Hepatocyte (in vitro differentiated cells): ENCODE data around the gene ADGRV1. TPM values are rescaled to one million over a fixed set of nuclear protein-coding genes. Genes with fewer than 3 reads are reported as not detected.

Source experiments
- DNase-seq: peaks from one replicate; pipeline ENCODE4 v3.0.0-alpha.2; 2016; ENCODE audit warnings: low spot score
- H2AFZ ChIP-seq: fragments of 200-600 bp; sonication (generic); 2 replicates; pipeline ENCODE4 v1.6.0; 2016; ENCODE audit warnings: antibody characterized with exemption, mild to moderate bottlenecking
- H3K27ac ChIP-seq: fragments of 200-600 bp; sonication (generic); 2 replicates; pipeline ENCODE4 v1.5.1; 2016; ENCODE audit warnings: mild to moderate bottlenecking
- H3K27me3 ChIP-seq: fragments of 200-600 bp; sonication (generic); 2 replicates; pipeline ENCODE4 v1.6.1; 2016
- H3K36me3 ChIP-seq: fragments of 200-600 bp; sonication (generic); replicated peaks from 2 replicates; pipeline ENCODE4 v1.5.1; 2016; ENCODE audit warnings: low read depth; ENCODE audit not compliant: insufficient read depth
- H3K4me1 ChIP-seq: fragments of 200-600 bp; sonication (generic); 2 replicates; pipeline ENCODE4 v1.5.1; 2016; ENCODE audit warnings: mild to moderate bottlenecking, moderate library complexity; ENCODE audit not compliant: insufficient read depth
- H3K4me2 ChIP-seq: fragments of 200-600 bp; sonication (generic); 2 replicates; pipeline ENCODE4 v1.6.0; 2016
- H3K4me3 ChIP-seq: fragments of 200-600 bp; sonication (generic); 2 replicates; pipeline ENCODE4 v1.5.1; 2016; ENCODE audit warnings: mild to moderate bottlenecking
- H3K79me2 ChIP-seq: fragments of 200-600 bp; sonication (generic); 2 replicates; pipeline ENCODE4 v1.6.0; 2017; ENCODE audit warnings: mild to moderate bottlenecking
- H3K9me2 ChIP-seq: fragments of 200-600 bp; sonication (generic); replicated peaks from 2 replicates; pipeline ENCODE4 v1.6.0; 2017; ENCODE audit warnings: mild to moderate bottlenecking; ENCODE audit not compliant: insufficient read depth
- H3K9me3 ChIP-seq: fragments of 200-600 bp; sonication (generic); 2 replicates; pipeline ENCODE4 v1.5.1; 2016; ENCODE audit warnings: low read depth, mild to moderate bottlenecking
- H4K20me1 ChIP-seq: fragments of 200-600 bp; sonication (generic); 2 replicates; pipeline ENCODE4 v1.6.0; 2016; ENCODE audit warnings: mild to moderate bottlenecking; ENCODE audit not compliant: insufficient read depth, poor library complexity, severe bottlenecking
- EZH2 ChIP-seq: fragments of 200-600 bp; sonication (generic); IDR thresholded peaks from 2 replicates; pipeline ENCODE4 v1.6.1; 2016; ENCODE audit warnings: antibody characterized with exemption, mild to moderate bottlenecking, borderline replicate concordance
- EZH2phosphoT487 ChIP-seq: fragments of 200-600 bp; sonication (generic); IDR thresholded peaks from one replicate; pipeline ENCODE4 v1.6.1; 2018; ENCODE audit warnings: antibody characterized with exemption, mild to moderate bottlenecking, low read depth, moderate library complexity; ENCODE audit not compliant: unreplicated experiment, severe bottlenecking
- WGBS: methylation state at CpG from one replicate; pipeline ENCODE4 v1.1.6; 2016; ENCODE audit warnings: low lambda C conversion rate; ENCODE audit errors: missing lambda C conversion rate; 5-methylcytosine and 5-hydroxymethylcytosine counted together
- polyA plus RNA-seq: library from polyadenylated mRNA; unstranded; fragments of >200 nt; fragmentation: Nextera tagmentation; extraction: Ambion mirVana; gene quantifications from 2 replicates; pipeline ENCODE4 v1.2.1, GENCODE V29; 2016
- total RNA-seq: library from RNA; depleted of rRNA; stranded (reverse); fragments of >200 nt; gene quantifications from 2 replicates; pipeline ENCODE4 v1.2.3, GENCODE V29; 2014
- TF ChIP-seq, protein P1 (sequence below): fragments of 200-600 bp; sonication (generic); IDR thresholded peaks from 2 replicates; pipeline ENCODE4 v1.5.1; 2016; ENCODE audit warnings: antibody characterized with exemption, mild to moderate bottlenecking; ENCODE audit not compliant: poor library complexity

ADGRV1 gene
- total and polyA plus RNA-seq, 2 experiments from 2014 or later = 74.9 to 88.3 TPM

DNA sequence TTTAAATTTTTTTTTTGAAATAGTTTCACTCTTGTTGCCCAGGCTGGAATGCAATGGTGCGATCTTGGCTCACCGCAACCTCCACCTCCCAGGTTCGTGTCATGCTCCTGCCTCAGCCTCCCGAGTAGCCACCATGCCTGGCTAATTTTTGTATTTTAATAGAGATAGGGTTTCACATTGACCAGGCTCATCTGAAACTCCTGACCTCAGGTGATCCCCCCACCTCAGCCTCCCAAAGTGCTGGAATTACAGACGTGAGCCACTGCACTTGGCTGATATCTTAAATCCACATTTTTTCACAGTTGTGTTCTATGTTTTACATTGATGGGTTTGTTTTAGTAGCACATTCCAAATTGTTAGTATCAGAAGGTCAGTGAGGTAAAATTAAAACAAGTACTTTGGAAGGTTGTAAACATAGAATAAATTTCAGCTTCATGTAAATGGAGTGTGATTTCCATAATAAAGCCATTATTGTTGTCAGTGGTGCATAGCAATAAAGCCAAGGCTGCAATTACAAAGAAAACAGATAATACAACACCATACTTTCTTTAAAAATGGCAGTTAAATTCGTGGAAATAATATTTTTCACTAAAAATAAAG, 537.3 kb downstream of the ADGRV1 start:
- peaks cover 7% of the 10 kb centered on the region for H3K4me1 ChIP-seq
- H3K9me2 ChIP-seq = no peaks in the 10 kb centered on the region
- no peaks in the 10 kb centered on the region for H3K36me3 ChIP-seq
- TF ChIP-seq EZH2phosphoT487 = no peak
- no peak for TF ChIP-seq EZH2
- TF ChIP-seq, protein P1, sequence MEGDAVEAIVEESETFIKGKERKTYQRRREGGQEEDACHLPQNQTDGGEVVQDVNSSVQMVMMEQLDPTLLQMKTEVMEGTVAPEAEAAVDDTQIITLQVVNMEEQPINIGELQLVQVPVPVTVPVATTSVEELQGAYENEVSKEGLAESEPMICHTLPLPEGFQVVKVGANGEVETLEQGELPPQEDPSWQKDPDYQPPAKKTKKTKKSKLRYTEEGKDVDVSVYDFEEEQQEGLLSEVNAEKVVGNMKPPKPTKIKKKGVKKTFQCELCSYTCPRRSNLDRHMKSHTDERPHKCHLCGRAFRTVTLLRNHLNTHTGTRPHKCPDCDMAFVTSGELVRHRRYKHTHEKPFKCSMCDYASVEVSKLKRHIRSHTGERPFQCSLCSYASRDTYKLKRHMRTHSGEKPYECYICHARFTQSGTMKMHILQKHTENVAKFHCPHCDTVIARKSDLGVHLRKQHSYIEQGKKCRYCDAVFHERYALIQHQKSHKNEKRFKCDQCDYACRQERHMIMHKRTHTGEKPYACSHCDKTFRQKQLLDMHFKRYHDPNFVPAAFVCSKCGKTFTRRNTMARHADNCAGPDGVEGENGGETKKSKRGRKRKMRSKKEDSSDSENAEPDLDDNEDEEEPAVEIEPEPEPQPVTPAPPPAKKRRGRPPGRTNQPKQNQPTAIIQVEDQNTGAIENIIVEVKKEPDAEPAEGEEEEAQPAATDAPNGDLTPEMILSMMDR = no peak
- H3K79me2 ChIP-seq = no peaks in the 10 kb centered on the region
- H4K20me1 ChIP-seq = no peaks in the 10 kb centered on the region
- no peaks in the 10 kb centered on the region for H3K9me3 ChIP-seq
- H2AFZ ChIP-seq = no peak overlapping the region
- no peak overlapping the region for H3K4me3 ChIP-seq
- DNase-seq = no peak
- WGBS = 77% methylated on average over 6 of the region's 6 CpGs
- no peak overlapping the region for H3K4me2 ChIP-seq
- no peaks in the 10 kb centered on the region for H3K27me3 ChIP-seq
- no peak overlapping the region for H3K27ac ChIP-seq

DNA sequence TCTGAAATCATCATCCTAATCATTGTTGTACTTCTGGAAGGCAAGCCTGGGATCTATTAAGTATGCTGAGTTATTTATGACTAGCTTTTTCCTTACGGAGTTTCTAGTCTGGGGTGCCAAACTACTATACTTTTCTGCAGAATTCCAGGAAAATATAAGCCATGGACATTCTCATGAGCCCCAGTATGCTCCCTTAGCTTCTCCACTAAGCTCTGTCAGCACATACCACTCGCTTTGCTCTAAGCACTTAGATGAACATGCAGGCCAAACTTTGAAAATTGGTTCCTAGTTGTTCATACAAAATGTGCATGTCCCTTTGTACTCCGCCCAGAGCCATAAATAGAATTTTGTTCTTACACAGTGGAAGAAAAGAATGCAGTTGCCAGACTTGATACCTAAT, 539.9 kb downstream of the ADGRV1 start:
- 68% methylated on average over 3 of the region's 3 CpGs for WGBS
- TF ChIP-seq, protein P1 = no peak
- TF ChIP-seq EZH2phosphoT487 = no peak
- TF ChIP-seq EZH2 = no peak
- H3K27ac ChIP-seq = peak overlapping the region; percentile 2
- no peak overlapping the region for H2AFZ ChIP-seq
- H4K20me1 ChIP-seq = no peaks in the 10 kb centered on the region
- no peaks in the 10 kb centered on the region for H3K79me2 ChIP-seq
- no peaks in the 10 kb centered on the region for H3K9me2 ChIP-seq
- H3K4me1 ChIP-seq = peaks cover 7% of the 10 kb centered on the region
- H3K36me3 ChIP-seq = no peaks in the 10 kb centered on the region
- DNase-seq = peak; percentile 21
- no peak overlapping the region for H3K4me2 ChIP-seq
- H3K4me3 ChIP-seq = no peak overlapping the region
- no peaks in the 10 kb centered on the region for H3K9me3 ChIP-seq
- no peaks in the 10 kb centered on the region for H3K27me3 ChIP-seq

DNA sequence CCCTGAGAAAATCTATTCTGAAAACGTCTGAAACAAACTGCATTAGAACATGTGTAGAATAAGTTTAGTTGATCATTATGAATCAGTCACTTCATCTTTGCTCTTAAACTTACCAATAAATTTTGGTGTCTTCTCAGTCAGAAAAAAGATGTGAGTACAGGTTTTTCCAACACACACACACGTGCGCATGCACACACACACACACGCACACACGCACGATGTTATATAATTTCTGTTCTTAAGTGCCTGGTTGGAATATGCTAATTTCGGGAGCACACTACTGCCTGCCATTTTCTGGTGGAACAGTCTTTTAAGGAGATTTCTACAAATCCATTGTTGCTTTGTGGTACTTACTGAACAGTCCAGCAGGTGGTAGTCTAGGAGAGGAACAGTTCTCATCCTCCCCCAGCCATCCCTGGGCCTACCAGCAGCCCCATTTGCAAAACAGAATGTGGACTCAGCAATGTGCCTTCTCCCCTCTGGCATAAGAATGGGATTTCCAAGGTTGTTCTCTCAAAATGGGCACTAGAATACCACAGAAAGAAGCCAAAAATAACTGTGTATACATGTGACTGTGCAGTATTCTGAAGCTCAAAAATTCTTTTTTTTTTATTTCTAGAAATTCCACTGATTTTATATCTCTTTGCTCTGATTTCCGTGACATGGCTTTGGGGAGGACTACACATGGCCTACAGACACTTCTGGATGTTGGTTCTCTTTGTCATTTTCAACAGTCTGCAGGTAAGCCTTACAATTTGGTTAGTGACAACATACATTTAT, 543.2 kb downstream of the ADGRV1 start:
- peaks cover 7% of the 10 kb centered on the region for H3K4me1 ChIP-seq
- H3K9me3 ChIP-seq = no peaks in the 10 kb centered on the region
- no peaks in the 10 kb centered on the region for H4K20me1 ChIP-seq
- peak; percentile 87 for DNase-seq
- H3K79me2 ChIP-seq = no peaks in the 10 kb centered on the region
- H3K27me3 ChIP-seq = no peaks in the 10 kb centered on the region
- TF ChIP-seq, protein P1 = peak; percentile 74
- TF ChIP-seq EZH2 = no peak
- no peak overlapping the region for H2AFZ ChIP-seq
- 55% methylated on average over 8 of the region's 8 CpGs for WGBS
- H3K9me2 ChIP-seq = no peaks in the 10 kb centered on the region
- H3K4me2 ChIP-seq = no peak overlapping the region
- H3K36me3 ChIP-seq = no peaks in the 10 kb centered on the region
- H3K27ac ChIP-seq = no peak overlapping the region
- no peak overlapping the region for H3K4me3 ChIP-seq
